HG03103 (cell line): Measurements from ENCODE around the gene MICALL2.

ENCODE experiments used
- ATAC-seq: cut with Tn5 transposase; IDR thresholded peaks from one replicate; pipeline ENCODE4 v1.9.1; 2021; ENCODE audit warnings: low read depth; ENCODE audit not compliant: unreplicated experiment

MICALL2 gene

GRCh38 chr7:1402110-1402790, 57.0 kb downstream of the MICALL2 start:
- ATAC-seq: no peak

- no peak for ATAC-seq
These were observed 58.3 kb downstream of the MICALL2 start for GRCh38 chr7:1401011-1401410.

GRCh38 chr7:1400371-1400770, 58.9 kb downstream of the MICALL2 start:
- ATAC-seq: no peak

GRCh38 chr7:1397491-1398327, 61.6 kb downstream of the MICALL2 start:
- no peak for ATAC-seq

- no peak for ATAC-seq
These were observed 63.1 kb downstream of the MICALL2 start for GRCh38 chr7:1396195-1396594.

GRCh38 chr7:1395211-1396070, 63.8 kb downstream of the MICALL2 start:
- ATAC-seq: no peak

GRCh38 chr7:1394371-1394770, 64.9 kb downstream of the MICALL2 start:
- no peak for ATAC-seq

- no peak for ATAC-seq
These were observed 65.8 kb downstream of the MICALL2 start for GRCh38 chr7:1393421-1393820.

- ATAC-seq: no peak
These were observed 66.7 kb downstream of the MICALL2 start for GRCh38 chr7:1392556-1392955.

- ATAC-seq: no peak
These were observed 67.8 kb downstream of the MICALL2 start for GRCh38 chr7:1391449-1391848.

GRCh38 chr7:1388703-1389335, 70.5 kb downstream of the MICALL2 start:
- ATAC-seq: no peak

- no peak for ATAC-seq
These were observed 71.1 kb downstream of the MICALL2 start for GRCh38 chr7:1388021-1388702.

- no peak for ATAC-seq
These were observed 72.0 kb downstream of the MICALL2 start for GRCh38 chr7:1387261-1387660.

GRCh38 chr7:1386623-1387220, 72.5 kb downstream of the MICALL2 start:
- no peak for ATAC-seq

GRCh38 chr7:1385809-1386622, 73.3 kb downstream of the MICALL2 start:
- no peak for ATAC-seq

- no peak for ATAC-seq
These were observed 74.0 kb downstream of the MICALL2 start for GRCh38 chr7:1385086-1385808.
